Stimulated activated CD4-positive, alpha-beta T cell treated with anti-CD3 and anti-CD28 coated beads, TNF-alpha, amount 100 ng/mL, for 4 hours (primary cell): Measurements from ENCODE around the gene OR6M1.

Experiments
- DNase-seq, 3 experiments: peaks; one replicate each; pipeline ENCODE4 v3.0.0-alpha.2; 2020; ENCODE audit warnings: low read depth in 3 of 3

OR6M1 gene

DNA sequence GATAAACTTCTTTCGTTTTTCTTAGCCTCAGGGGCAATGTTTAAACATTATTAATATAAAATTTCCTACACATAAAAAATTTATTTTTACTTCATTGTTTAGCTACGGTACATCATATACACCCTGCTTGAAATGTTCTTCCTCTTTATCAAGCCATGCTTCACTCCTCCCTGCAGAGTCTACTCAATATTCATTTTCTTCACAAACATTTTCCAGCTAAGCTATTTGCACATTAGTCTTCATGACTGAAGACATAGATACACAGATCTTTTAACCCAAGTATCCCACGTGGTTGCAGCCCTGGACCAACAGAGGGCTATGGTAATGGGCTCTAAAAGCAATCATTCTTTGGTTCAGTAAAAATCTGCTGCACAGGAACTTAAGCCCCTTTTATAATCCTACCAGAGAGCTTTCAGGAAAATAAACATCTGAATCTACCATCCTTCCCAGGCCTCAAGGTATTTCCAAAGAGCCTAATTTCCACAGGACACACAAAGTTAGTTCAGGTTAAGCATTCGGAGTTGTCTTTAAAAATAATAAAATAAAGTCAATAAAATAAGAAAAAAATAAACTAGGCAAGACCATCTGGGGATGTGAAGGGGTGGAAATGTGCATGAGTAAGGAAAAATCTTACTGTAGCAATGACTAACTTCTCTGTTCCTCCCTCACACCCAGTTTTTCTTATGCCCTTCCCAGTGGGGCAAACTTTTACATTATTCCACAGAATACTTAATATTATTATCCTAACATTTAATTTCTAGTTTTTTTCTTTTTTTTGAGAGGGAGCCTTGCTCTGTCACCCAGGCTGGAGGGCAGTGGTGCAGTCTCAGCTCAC, 30.2 kb downstream of the OR6M1 start:
- DNase-seq, result no peak

DNA sequence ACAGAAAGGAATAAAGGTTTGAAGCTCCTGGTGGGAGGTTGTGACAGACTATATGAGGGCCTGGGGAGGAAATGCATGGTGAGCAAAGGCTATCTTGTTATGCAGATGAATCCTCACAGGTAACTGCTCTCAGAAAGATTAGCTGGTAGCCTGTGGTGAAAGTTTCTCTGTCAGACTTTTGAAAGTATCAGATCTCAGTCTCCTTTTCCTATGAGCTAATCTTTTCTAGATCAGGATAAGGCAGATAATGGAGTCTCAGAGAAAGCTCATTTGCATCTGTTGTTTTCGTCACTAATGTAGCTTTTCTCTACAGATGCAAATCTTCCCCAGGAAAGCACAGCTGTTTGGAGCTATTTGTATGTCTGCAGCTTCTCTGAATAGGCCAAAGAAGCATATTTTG, 30.9 kb downstream of the OR6M1 start:
- no peak for DNase-seq

- no peak for DNase-seq
Measured at GRCh38 chr11:123773959-123774358, 32.2 kb downstream of the OR6M1 start.

DNA sequence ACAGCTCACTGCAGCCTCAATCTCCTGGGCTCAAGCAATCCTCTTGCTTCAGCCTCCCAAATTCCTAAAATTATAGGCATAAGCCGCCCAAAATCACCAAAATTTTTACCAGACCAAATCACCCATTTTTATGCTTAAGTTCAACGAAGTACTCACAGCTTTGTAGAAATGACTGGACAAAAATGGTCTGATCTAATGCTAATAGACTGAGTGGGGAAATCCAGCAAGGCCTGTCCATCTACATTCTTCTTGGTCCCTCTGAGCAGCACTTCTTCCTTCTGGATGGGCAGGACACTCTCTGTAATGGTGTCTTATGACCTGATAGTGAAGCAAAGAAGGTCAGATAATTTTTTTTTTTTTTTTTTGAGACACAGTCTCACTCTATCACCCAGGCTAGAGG, 33.1 kb downstream of the OR6M1 start:
- DNase-seq, result no peak

DNA sequence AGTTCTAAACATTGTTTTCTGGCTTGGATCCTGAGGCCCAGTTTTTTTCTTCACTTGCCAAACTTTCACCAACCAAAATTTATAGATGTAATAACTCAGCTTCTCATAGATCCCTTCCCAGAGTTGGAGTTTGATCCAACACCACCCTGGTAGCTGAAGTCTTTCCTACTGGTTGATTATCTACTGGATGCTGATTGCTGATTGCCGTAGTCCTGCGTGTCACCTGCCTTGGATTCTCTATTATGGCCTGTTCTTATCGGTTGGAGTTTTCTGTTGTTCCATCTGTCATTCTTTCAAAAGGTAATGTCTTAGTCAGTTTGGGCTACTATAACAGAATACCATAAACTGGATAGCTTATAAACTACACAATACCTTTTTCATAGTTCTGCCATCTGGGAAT, 34.5 kb downstream of the OR6M1 start:
- no peak for DNase-seq

DNA sequence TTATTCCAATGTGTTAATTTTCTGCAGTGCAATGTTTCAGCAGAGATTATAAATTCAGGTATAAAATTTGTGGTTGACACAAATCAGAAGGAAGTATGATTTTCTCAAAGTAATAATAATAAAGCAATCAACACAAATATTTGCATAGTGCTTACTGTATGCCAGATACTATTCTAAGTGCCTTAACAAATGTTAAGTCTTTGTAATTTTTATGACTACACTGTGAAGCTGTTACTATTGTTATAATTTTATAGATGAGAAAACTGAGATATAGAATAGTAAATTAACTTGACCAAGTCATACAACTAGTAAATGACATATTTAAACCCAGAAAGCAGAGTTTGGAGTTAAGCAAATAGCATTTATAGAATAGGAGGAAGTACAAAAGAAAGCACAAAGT, 35.4 kb downstream of the OR6M1 start:
- no peak for DNase-seq

DNA sequence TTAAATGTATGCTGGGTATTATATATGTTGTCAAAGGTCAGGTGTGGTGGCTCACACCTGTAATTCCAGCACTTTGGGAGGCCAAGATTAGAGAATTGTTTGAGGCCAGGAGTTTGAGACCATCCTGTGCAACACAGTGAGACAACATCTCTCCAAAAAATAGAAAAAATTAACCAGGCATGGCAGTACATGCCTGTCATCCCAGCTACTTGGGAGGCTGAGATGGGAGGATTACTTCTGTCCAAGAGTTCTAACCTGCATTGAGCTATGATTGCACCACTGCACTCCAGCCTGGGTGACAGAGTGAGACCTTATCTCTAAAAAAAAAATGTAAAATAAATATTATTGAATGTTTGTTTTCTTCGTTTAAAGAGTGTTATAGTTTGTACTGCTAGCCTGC, 40.5 kb downstream of the OR6M1 start:
- DNase-seq, result no peak

DNA sequence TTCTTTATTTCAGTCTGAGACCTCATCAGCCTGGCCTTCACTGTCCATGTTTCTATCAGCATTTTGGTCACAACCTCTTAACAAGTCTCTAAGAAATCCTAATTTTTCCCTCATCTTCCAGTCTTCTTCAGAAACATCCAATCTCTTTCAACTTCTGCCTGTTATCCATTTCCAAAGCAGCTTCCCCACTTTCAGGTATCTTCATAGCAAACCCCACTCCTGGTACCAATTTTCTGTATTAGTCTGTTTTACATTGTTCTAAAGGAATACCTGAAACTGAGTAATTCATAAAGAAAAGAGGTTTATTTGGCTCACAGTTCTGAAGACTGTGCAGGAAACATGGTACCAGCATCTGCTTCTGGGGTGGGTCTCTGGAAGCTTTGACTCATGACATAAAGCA, 43.7 kb downstream of the OR6M1 start:
- no peak for DNase-seq

- DNase-seq, result no peak
Measured at GRCh38 chr11:123760894-123761293, 45.3 kb downstream of the OR6M1 start.

DNA sequence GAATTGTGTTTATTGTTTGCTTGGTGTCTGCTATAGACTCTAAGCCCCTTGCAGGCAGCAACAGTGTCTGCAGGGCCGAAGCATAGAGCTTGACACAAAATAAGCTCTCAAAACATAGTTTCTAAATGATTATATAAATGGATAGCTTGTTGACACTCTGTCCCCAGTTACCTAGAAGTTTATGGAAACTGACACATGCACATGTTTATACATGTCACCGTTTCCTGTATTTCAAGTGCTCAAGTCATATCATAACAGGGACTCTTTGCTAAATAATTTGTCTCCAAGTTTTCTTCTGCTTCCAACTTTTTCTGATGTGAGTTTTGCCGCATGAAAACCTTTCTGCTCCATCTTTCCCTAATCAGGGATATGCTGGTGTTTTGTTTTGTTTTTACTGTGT, 48.2 kb downstream of the OR6M1 start:
- DNase-seq, result no peak

GRCh38 chr11:123755813-123756212, 50.3 kb downstream of the OR6M1 start:
- DNase-seq, result no peak
